Mesothelial cell of epicardium (in vitro differentiated cells): ENCODE results near the gene CENPF. TPM values are rescaled to one million over a fixed set of nuclear protein-coding genes. Genes with fewer than 3 reads are reported as not detected.

ENCODE experiments used
- DNase-seq, 2 experiments: peaks; one replicate each; pipeline ENCODE4 v3.0.0; 2021; ENCODE audit warnings: low spot score in 2 of 2; ENCODE audit not compliant: unreplicated experiment in 2 of 2
- H3K27ac Mint-ChIP-seq: 2 replicates; pipeline ENCODE4 v1.8.0; 2021; ENCODE audit warnings: mixed read lengths
- H3K27me3 Mint-ChIP-seq: 2 replicates; pipeline ENCODE4 v1.8.0; 2021; ENCODE audit warnings: low read depth, mixed read lengths
- H3K36me3 Mint-ChIP-seq: 2 replicates; pipeline ENCODE4 v1.8.0; 2021; ENCODE audit warnings: mixed read lengths
- H3K4me1 Mint-ChIP-seq: 2 replicates; pipeline ENCODE4 v1.8.0; 2021; ENCODE audit warnings: mixed read lengths
- H3K4me3 Mint-ChIP-seq: 2 replicates; pipeline ENCODE4 v1.8.0; 2021; ENCODE audit warnings: mild to moderate bottlenecking, moderate library complexity, mixed read lengths
- H3K9me3 Mint-ChIP-seq: 2 replicates; pipeline ENCODE4 v1.8.0; 2021; ENCODE audit warnings: mixed read lengths
- total RNA-seq: library from RNA; stranded (reverse); gene quantifications from 3 replicates; pipeline ENCODE4 v1.2.1, GENCODE V29; 2021
- TF ChIP-seq, protein P1 (sequence below): fragments of 200-600 bp; sonication (generic); IDR thresholded peaks from one replicate; pipeline ENCODE4 v1.5.0; 2021; ENCODE audit warnings: antibody characterized with exemption; ENCODE audit not compliant: unreplicated experiment

The CENPF gene
- total RNA-seq, 1 donor from 2014 or later: 58.1 TPM

DNA sequence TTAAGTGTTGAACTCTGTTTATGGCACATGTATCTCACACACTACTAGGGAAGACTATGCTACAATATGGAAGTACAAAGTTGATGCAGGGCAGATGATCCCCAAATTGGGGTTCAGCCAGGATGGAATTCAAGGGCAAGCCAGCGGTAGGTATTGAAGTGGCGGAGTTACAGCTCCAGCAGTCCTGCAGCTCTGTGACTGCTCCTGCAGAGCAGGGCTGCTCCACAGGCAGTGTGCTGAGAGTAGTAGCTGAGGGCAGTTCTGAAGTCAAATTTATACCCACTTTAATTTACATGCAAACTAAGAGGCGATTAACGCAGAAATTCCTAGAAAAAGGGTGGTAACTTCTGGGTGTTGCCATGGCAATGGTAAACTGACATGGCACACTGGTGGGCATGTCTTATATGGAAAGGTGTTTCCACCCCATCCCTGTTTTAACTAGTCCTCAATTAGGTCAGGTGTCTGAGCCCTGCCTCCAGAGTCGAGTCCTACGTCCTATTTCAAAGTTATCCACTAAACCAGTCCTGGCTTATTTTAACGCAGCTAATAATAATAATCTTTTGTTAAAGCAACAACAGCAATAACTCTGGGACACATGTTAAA lies 20.6 kb upstream of the CENPF start:
- TF ChIP-seq, protein P1, sequence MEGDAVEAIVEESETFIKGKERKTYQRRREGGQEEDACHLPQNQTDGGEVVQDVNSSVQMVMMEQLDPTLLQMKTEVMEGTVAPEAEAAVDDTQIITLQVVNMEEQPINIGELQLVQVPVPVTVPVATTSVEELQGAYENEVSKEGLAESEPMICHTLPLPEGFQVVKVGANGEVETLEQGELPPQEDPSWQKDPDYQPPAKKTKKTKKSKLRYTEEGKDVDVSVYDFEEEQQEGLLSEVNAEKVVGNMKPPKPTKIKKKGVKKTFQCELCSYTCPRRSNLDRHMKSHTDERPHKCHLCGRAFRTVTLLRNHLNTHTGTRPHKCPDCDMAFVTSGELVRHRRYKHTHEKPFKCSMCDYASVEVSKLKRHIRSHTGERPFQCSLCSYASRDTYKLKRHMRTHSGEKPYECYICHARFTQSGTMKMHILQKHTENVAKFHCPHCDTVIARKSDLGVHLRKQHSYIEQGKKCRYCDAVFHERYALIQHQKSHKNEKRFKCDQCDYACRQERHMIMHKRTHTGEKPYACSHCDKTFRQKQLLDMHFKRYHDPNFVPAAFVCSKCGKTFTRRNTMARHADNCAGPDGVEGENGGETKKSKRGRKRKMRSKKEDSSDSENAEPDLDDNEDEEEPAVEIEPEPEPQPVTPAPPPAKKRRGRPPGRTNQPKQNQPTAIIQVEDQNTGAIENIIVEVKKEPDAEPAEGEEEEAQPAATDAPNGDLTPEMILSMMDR: no peak
- Mint-ChIP-seq H3K27ac (no peak overlapping the region), H3K27me3 (no peaks in the 10 kb centered on the region), H3K4me1 (peaks cover 8% of the 10 kb centered on the region), H3K36me3 (no peaks in the 10 kb centered on the region), H3K9me3 (no peaks in the 10 kb centered on the region), H3K4me3 (no peak overlapping the region)
- DNase-seq: no peak

- no peak overlapping the region for H3K27ac Mint-ChIP-seq
- H3K4me3 Mint-ChIP-seq: no peak overlapping the region
- H3K36me3 Mint-ChIP-seq: no peaks in the 10 kb centered on the region
- peaks cover 8% of the 10 kb centered on the region for H3K4me1 Mint-ChIP-seq
- no peaks in the 10 kb centered on the region for H3K27me3 Mint-ChIP-seq
- TF ChIP-seq, protein P1: no peak
- no peaks in the 10 kb centered on the region for H3K9me3 Mint-ChIP-seq
- no peak for DNase-seq
Measured at GRCh38 chr1:214583113-214583512, 19.9 kb upstream of the CENPF start.

- DNase-seq: no peak
- no peaks in the 10 kb centered on the region for H3K27me3 Mint-ChIP-seq
- TF ChIP-seq, protein P1: no peak
- H3K27ac Mint-ChIP-seq: no peak overlapping the region
- H3K4me3 Mint-ChIP-seq: no peak overlapping the region
- peaks cover 8% of the 10 kb centered on the region for H3K4me1 Mint-ChIP-seq
- H3K9me3 Mint-ChIP-seq: no peaks in the 10 kb centered on the region
- H3K36me3 Mint-ChIP-seq: no peaks in the 10 kb centered on the region
Measured at GRCh38 chr1:214583824-214584554, 19.0 kb upstream of the CENPF start.

- TF ChIP-seq, protein P1: peak; percentile 71
- Mint-ChIP-seq H3K4me3 (no peak overlapping the region), H3K27me3 (no peaks in the 10 kb centered on the region), H3K4me1 (peaks cover 8% of the 10 kb centered on the region), H3K36me3 (no peaks in the 10 kb centered on the region), H3K9me3 (no peaks in the 10 kb centered on the region), H3K27ac (no peak overlapping the region)
- DNase-seq: no peak
Measured at GRCh38 chr1:214584805-214585766, 17.9 kb upstream of the CENPF start.

GRCh38 chr1:214586621-214587020 lies 16.4 kb upstream of the CENPF start:
- no peak overlapping the region for H3K4me3 Mint-ChIP-seq
- no peaks in the 10 kb centered on the region for H3K27me3 Mint-ChIP-seq
- no peak for DNase-seq
- TF ChIP-seq, protein P1: no peak
- no peaks in the 10 kb centered on the region for H3K9me3 Mint-ChIP-seq
- peaks cover 8% of the 10 kb centered on the region for H3K4me1 Mint-ChIP-seq
- no peaks in the 10 kb centered on the region for H3K36me3 Mint-ChIP-seq
- H3K27ac Mint-ChIP-seq: no peak overlapping the region
